DOHH2 (cell line): ENCODE measurements around the gene GLUL.

ENCODE experiments used
- CTCF ChIP-seq: fragments of 200-600 bp; sonication (generic); IDR thresholded peaks from one replicate; pipeline ENCODE4 v1.5.1; 2014; ENCODE audit warnings: antibody characterized with exemption, mild to moderate bottlenecking, low read depth, low read length; ENCODE audit not compliant: poor library complexity, severe bottlenecking
- EZH2phosphoT487 ChIP-seq: fragments of 200-600 bp; sonication (generic); IDR thresholded peaks from 2 replicates; pipeline ENCODE4 v1.6.1; 2017; ENCODE audit warnings: borderline replicate concordance, mild to moderate bottlenecking, antibody characterized with exemption, low read length, moderate library complexity, mixed read lengths

- no peak for TF ChIP-seq CTCF
- no peak for TF ChIP-seq EZH2phosphoT487
Measured at GRCh38 chr1:182359645-182360044, 31.9 kb downstream of the GLUL start.
